ENCODE data around the gene IL17C. TPM values are rescaled to one million over a fixed set of nuclear protein-coding genes. Genes with fewer than 3 reads are reported as not detected.
"Not testable (repeated sequence)": the region's sequence is repeated elsewhere in the genome, so short reads cannot be mapped to it uniquely, and the experiment has no call there.

IL17C gene
- total RNA-seq, 1 experiment from 2014 or later = not detected

- no peak for DNase-seq (ENCODE audit: low read depth)
- in situ Hi-C loops (cut with HindIII; ENCODE audit: low pct_unique_long_range_greater_than_20kb, low sequenced_read_pairs) = no loop called here
Observed at GRCh38 chr16:88606148-88606757, 32.1 kb upstream of the IL17C start.

GRCh38 chr16:88608076-88608475, 30.3 kb upstream of the IL17C start:
- DNase-seq (ENCODE audit: low read depth) = no peak
- in situ Hi-C loops (cut with HindIII; ENCODE audit: low pct_unique_long_range_greater_than_20kb, low sequenced_read_pairs) = no loop called here

- DNase-seq (ENCODE audit: low read depth); in situ Hi-C loops (cut with HindIII; ENCODE audit: low pct_unique_long_range_greater_than_20kb, low sequenced_read_pairs): not testable (repeated sequence)
Observed at GRCh38 chr16:88609426-88609825, 28.9 kb upstream of the IL17C start.

GRCh38 chr16:88610080-88610479, 28.3 kb upstream of the IL17C start:
- in situ Hi-C loops (cut with HindIII; ENCODE audit: low pct_unique_long_range_greater_than_20kb, low sequenced_read_pairs) = no loop called here
- no peak for DNase-seq (ENCODE audit: low read depth)

GRCh38 chr16:88610909-88611812, 27.2 kb upstream of the IL17C start:
- in situ Hi-C loops (cut with HindIII; ENCODE audit: low pct_unique_long_range_greater_than_20kb, low sequenced_read_pairs) = no loop called here
- no peak for DNase-seq (ENCODE audit: low read depth)

GRCh38 chr16:88613293-88613692, 25.1 kb upstream of the IL17C start:
- DNase-seq (ENCODE audit: low read depth) = no peak
- in situ Hi-C loops (cut with HindIII; ENCODE audit: low pct_unique_long_range_greater_than_20kb, low sequenced_read_pairs) = no loop called here

GRCh38 chr16:88613911-88614817, 24.2 kb upstream of the IL17C start:
- DNase-seq (ENCODE audit: low read depth) = no peak
- in situ Hi-C loops (cut with HindIII; ENCODE audit: low pct_unique_long_range_greater_than_20kb, low sequenced_read_pairs) = no loop called here

GRCh38 chr16:88614818-88615580, 23.4 kb upstream of the IL17C start:
- in situ Hi-C loops (cut with HindIII; ENCODE audit: low pct_unique_long_range_greater_than_20kb, low sequenced_read_pairs) = no loop called here
- no peak for DNase-seq (ENCODE audit: low read depth)

GRCh38 chr16:88616320-88616719, 22.1 kb upstream of the IL17C start:
- DNase-seq (ENCODE audit: low read depth) = no peak
- in situ Hi-C loops (cut with HindIII; ENCODE audit: low pct_unique_long_range_greater_than_20kb, low sequenced_read_pairs) = no loop called here

- DNase-seq (ENCODE audit: low read depth) = no peak
- in situ Hi-C loops (cut with HindIII; ENCODE audit: low pct_unique_long_range_greater_than_20kb, low sequenced_read_pairs) = no loop called here
Observed at GRCh38 chr16:88616736-88617135, 21.6 kb upstream of the IL17C start.

- no peak for DNase-seq (ENCODE audit: low read depth)
- in situ Hi-C loops (cut with HindIII; ENCODE audit: low pct_unique_long_range_greater_than_20kb, low sequenced_read_pairs) = no loop called here
Observed at GRCh38 chr16:88617268-88618031, 20.9 kb upstream of the IL17C start.

- no peak for DNase-seq (ENCODE audit: low read depth)
- in situ Hi-C loops (cut with HindIII; ENCODE audit: low pct_unique_long_range_greater_than_20kb, low sequenced_read_pairs) = no loop called here
Observed at GRCh38 chr16:88618182-88618955, 20.0 kb upstream of the IL17C start.

GRCh38 chr16:88618956-88619667, 19.3 kb upstream of the IL17C start:
- DNase-seq (ENCODE audit: low read depth) = no peak
- in situ Hi-C loops (cut with HindIII; ENCODE audit: low pct_unique_long_range_greater_than_20kb, low sequenced_read_pairs) = no loop called here

GRCh38 chr16:88619859-88620815, 18.2 kb upstream of the IL17C start:
- no peak for DNase-seq (ENCODE audit: low read depth)
- in situ Hi-C loops (cut with HindIII; ENCODE audit: low pct_unique_long_range_greater_than_20kb, low sequenced_read_pairs) = no loop called here

GRCh38 chr16:88622125-88622524, 16.2 kb upstream of the IL17C start:
- DNase-seq (ENCODE audit: low read depth) = no peak
- in situ Hi-C loops (cut with HindIII; ENCODE audit: low pct_unique_long_range_greater_than_20kb, low sequenced_read_pairs) = no loop called here

All from Caki2 (cell line).